Measurements from ENCODE around the gene ZNF335.

GRCh38 chr20:45968081-45968671 is 3.8 kb downstream of the ZNF335 start:
- TF ChIP-seq CTCF (IDR thresholded peaks at IDR 0.05) = no peak
- TF ChIP-seq POLR2A (IDR thresholded peaks at IDR 0.05) = no peak

Measured in right lobe of liver (tissue), 4 donors.